Inflammatory macrophage (primary cell): Measurements from ENCODE around the gene PAH.

ENCODE experiments used
- DNase-seq, 2 donors: peaks; one replicate each; pipeline ENCODE4 v3.0.0-alpha.2; 2020 to 2022

PAH gene

DNA sequence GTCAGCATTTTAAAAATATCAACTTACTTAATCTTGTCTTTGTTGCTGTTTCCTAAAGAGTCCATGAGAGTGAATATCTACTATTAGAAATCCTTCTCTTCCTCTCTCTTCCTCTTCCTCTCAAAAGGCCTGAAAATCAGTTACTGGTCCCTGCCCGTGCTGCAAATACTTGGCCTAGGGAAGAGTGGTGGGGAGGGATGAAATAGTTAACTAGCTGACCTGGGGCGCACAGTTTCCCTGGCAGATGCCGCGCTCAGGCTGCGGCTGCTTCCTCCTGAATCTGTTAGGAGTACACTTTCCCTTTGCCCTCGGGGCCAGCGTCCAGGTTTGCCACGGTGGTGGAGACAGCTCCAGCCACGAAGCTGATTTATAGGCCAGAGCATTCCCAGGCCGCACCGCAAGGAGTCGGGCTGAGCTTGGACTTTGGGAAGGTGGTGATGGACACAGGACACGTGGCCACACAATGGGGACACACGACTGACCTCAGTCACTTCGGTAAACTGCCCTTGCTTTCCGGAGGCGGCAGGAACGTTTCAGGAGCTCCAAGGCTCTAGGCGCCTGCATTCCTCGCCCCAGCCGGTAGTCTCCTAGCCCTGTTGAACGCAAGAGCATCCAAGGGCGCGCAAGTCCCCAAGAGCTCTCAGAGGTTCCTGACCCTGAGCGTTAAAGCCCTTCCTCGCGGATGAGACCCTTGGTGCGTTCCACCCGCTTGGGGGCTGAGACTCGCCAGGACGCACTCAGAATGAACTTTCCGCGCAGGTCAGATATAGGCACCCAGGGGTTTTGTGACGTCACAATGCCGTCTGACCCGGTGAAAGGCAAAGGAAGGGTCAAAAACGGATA lies 33.3 kb upstream of the PAH start:
- DNase-seq = no peak

DNA sequence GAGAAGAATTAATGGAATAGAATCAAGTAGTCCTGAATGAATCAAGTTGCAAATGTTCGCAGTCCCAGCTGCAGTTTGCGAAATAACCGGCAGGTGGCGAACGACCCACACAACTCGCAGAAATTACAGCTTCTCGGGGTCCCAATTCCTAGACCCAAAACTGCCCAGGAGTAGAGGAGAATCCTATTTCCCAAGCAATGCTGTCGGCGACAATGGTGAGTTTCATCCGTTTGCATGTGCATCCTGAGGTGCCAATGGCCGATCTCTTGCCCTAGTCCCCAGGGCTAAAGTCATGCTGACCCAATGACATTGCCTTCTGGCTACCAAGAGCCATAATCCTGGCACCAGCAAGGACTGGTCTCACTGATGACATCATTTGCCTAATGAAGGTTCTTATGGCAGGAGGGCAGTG lies 31.9 kb upstream of the PAH start:
- peak; percentile 16 to 41 for DNase-seq

DNA sequence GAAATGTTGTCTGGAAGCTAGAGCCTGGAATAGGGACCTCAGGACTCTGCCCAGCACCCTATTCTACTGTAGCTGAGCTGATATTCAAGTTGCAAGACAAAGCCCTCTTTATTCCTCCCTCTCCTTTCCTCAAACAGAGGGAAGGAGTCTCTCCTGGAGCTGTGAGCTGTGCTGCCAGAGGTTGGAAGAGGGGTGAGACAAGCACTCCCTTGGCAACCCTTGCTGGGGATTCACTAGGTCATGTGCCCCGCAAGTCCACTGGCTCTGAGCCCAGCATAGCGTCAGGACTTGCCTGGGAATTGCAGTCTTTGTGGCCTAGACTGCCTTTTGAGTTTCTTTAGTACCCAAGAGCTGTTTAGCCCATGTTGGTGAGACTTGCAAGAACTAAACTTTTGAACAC lies 29.0 kb upstream of the PAH start:
- no peak for DNase-seq

DNA sequence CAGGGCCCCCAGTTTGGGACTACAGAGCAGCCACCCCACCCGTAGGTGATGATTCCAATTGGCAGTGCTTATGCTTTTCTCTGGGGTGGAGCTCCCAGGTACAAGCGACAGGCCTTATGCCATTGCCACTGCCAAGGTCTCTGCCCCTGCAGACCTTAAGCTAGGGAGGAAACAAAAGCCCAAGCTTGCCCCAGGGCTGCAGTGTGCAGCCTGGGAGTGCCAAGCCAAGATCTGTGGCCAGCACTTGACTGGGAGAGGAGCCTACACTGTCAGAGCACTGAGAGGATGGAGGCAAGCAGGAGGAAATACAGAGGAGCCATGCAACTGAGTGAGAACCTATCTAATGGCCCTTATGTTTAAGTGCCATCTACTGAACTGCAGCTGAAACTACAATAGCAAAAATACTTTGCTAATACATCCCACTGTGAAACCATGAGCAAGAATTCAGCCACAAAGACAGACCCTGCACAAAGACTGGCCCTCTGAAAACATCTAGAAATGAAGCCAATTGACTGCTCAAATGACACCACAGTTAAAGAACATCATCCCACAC lies 22.7 kb upstream of the PAH start:
- no peak for DNase-seq

DNA sequence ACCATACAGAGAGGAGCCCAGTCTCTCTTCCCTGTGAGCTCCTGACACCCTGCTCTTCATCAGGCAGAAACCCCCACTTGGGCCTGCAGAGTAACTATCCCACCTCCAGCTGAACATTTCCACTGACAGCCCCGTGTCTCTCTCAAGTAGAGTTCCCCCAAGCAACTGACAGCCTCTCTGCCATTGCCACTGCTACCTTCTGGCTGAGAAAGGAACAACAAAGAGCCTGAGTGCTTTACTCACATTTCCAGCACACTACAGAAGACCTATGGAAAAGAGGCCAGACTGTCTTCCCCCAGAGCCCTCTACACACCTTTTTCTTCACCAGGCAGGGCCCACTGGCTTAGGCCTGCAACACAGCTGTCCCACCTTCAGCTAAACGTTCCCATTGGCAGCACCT lies 22.0 kb upstream of the PAH start:
- no peak for DNase-seq

DNA sequence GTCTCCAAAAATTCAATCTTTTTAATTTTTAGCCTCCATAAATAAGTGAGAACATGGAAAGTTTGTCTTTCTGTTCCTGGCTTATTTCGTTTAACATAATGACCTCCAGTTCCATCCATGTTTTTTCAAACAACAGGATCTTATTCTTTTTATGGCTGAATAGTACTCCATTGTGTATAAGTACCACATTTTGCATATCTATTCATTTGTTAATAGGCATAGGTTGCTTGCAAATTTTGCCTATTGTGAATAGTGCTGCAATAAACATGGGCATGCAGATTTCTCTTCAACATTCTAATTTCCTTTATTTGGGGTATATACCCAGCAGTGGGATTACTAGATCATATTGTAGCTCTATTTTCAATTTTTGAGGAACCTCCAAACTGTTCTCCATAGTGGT lies 16.1 kb upstream of the PAH start:
- no peak for DNase-seq

DNA sequence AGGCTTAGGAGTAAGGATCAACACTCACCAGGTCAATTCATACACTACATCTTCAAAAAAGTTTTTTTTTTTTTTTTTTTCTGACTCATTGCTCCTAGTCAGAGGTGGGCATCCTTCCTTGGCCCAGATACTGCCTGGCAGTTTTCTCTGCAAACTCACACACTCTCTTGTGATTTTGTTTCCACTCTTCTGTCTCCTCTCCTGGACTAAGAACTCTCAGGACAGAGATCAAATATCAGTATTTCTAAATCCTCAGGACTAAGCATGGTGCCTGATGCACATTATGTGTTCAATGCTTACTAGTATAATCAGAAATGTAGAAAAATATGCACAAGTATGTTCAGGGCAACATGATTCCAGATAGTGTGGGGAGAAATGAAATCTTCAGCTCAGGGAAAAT lies 10.2 kb upstream of the PAH start:
- DNase-seq = no peak

DNA sequence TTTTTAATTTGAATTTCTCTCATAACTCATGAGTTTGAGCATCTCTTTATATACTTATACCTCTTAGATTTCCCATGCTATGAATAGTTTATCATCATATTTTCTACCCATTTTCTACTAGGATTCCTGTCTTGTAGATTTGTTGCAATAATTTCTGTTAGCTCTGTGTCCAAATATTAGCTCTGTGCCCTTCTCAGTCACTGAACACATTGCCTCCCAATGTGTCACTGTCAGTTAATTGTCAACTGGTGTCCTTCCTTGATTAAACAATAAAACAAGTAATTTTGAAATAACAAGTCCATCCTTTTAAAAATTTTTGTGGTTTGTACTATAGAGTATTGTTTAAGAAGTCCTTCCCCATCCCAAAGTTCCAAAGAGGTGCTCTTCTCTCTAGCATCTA lies 4.2 kb upstream of the PAH start:
- no peak for DNase-seq

DNA sequence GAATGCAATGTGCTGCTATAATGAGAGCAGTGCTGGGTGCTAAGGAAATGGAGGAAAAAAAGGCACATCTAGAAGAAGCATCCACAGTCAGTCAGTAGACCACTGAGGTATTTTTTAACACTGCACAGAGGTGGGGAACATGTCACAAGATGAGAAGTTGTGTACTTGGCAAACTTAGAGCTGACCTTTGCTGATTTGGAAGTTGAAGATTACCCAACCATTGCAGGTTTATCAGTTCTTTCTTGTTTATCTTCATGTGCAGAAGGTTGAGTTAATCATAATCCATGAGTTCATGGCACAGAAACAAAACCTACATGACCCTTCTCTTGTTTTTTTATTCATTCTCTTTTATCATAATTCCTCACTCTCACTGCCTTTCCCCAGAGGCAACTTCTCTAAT lies 3.2 kb upstream of the PAH start:
- no peak for DNase-seq

DNA sequence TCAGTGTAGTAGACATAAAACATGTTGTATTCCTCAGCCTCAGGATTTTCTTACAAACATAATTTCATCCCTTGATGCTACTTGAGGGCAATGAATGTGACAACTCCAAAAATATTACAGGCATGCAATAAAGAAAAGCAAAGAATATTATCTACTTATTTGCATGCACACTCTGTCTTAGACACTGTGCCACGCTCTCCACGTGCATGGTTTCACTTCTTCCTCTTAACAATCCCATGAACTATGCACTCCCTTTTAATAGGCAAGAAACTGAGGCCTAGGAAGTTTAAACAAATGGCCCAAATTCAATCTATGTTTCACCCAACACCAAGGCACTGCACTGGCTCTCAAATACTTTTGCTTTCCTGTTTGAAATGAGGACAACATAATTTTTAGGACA lies 1.8 kb upstream of the PAH start:
- DNase-seq = no peak

DNA sequence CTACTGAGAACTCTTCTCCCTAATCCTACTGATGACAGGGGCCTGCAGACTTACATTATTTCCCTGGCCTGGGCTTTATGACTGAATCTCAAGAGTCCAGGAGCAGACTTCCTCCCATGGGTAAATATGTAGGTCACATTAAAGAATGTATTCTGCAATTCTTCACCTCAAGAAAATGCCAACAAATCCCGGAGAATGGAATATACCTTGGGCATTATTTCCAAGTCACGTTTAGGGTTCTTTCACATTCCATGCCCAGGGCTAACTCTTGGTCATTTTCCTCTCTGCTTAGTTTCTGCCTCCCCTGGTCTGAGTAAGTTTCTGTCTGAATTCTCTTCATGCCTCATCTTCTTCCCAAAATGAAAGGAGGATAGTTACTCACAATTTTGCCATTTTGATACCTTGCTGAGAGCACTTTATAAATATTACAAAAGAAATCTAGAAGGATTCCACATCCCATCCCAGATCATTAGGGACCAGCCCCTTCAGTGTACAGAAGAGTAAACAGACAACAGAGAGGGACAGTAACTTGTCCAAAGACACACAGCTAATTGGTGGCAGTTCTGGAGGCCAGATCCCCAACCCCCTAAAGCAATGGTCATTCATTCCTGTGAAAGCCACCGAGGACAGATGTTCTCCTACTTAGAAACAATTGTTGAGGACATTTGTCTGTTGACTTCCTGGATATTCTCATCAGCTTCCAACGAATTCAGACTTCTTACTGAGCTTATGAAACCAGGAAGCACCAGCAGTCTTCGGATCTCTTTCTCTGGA lies 605 bp downstream of the PAH start:
- no peak for DNase-seq

DNA sequence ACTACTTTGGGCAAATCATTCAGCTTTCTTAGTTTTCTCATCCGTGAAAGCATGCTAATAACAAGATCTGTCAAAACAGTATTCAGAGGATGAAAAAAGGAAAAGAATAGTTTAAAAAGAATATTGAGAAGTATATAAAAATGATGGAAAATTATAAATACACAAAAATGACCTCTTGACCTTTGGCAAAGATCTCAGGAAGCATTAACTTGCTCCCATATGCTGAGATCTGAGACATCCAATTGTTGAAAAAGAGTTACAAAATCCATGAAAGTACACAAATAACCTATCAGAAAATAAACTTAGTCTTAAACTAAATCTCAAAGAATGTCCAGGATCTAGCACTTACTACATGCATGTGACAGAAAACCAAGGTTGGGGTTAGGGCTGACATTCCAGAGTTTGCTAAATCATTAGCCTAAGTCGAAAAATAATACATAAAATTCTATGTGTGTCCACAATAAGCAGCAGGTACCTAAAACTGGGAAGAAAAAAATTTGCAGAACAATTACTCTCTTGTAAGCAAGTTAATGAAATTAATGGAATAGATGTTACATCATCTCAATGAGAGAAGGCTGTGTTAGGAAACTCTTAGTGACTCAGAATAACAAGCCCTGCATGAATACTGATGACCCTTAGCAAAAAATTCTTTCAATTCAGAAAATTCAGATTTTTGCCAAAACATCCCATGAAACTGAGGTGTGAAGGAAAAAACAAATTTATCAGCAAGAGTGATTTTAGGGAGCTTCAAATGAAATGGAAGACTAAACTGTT lies 3.4 kb downstream of the PAH start:
- DNase-seq = no peak

DNA sequence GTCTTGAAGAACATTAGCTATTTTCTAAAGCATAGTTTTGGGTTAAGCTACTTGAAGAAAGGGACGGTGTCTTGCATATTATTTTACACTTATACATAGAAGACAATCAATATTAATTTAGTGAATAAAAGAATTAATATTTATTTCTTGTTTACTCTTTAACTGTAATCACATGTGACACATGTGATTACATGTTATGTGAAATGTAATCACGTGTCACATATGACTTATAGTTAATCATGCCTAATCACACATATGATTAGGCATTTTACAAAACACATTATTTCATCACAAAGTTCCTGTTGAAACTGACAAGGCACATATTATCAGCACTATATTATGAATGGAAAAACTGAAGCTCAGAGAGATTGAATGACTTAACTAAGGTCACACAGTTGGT lies 4.8 kb downstream of the PAH start:
- DNase-seq = no peak

DNA sequence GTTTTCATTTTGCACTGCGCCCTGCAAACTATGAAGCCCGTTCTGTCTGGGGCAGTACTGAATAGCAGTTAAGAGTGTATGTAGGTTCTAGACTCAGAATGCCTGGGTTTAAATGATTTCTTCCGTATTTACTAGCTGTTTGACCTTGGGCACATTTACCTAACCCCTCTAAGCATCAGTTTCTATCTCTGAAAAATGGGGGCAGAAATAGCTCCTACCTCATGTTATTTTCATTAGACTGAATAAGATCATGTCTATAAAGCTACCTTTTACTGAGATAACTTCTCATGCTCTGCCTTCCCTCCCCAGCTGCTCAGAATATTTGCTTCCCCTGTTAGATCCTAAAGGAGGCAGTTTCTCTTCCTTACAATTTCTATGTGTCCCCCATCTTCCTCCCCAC lies 5.7 kb downstream of the PAH start:
- no peak for DNase-seq

DNA sequence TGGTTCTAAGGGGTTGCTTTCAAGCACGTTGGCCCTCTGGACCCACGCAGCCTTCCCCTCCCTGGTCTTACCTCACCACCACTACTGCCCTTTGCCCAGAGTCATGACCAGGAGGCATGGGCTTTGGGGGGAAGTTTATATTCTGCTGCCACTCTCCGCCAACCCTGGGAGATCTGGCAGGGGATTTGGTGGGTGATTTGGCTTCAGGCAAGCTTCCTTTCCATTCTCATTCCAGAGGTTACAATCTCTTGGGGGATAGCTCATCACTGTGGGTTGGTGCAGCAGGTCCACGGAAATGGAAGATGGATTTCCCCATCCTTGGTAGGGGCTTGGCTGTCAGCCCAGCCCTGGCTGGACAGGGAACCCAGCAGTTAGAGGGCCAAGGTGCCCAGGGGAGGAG lies 6.3 kb downstream of the PAH start:
- no peak for DNase-seq

DNA sequence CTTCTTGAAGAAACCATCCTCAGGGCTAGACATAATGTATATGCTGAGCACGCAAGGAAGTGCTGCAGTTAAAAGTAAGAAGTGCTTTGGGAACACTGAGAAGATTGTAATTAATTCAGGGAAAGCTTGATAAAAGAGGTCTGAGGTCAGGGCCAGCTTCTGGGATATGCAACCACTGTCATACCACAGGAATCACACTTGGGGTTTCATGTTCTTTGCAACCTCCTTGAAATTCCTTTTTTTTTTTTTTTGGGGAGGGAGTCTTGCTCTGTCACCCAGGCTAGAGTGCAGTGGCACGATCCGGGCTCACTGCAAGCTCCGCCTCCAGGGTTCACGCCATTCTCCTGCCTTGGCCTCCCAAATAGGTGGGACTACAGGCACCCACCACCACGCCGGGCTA lies 6.9 kb downstream of the PAH start:
- DNase-seq = no peak

DNA sequence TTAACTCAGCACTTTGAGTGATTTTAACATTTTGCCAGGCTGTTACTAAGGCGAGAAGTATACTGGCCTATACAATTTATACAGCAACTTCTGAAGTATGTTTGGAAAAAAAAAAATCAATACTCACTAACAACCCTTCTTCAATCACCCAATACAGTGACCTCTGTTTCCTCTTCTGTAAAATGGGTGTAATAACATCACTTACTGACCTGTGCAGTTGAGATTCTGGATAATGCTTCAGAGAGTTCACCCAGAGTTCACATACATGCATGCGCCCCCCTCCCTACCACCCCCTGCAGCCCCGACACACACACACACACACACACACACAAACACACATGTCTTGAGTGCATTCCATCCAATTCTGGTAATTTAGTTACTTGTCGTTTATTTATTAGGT lies 9.1 kb downstream of the PAH start:
- no peak for DNase-seq

DNA sequence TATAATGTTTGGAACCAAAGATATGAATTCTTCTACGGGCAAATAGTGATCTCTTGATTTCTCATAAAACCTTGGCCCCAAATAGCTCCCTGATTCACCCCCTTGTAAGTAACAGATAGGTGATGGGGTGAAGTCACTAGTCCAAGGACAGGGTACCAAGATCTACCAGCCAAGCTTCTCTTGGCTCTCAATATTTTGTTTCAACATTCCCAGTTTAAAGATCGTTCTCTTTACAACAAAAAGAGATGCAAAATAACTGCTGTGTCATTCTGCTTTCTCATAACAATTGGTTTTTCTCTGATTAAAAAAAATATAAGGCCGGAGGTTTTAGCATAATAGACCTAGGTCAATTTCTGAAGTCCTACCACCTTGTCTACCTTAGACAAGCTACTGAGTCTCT lies 11.8 kb downstream of the PAH start:
- DNase-seq = no peak

DNA sequence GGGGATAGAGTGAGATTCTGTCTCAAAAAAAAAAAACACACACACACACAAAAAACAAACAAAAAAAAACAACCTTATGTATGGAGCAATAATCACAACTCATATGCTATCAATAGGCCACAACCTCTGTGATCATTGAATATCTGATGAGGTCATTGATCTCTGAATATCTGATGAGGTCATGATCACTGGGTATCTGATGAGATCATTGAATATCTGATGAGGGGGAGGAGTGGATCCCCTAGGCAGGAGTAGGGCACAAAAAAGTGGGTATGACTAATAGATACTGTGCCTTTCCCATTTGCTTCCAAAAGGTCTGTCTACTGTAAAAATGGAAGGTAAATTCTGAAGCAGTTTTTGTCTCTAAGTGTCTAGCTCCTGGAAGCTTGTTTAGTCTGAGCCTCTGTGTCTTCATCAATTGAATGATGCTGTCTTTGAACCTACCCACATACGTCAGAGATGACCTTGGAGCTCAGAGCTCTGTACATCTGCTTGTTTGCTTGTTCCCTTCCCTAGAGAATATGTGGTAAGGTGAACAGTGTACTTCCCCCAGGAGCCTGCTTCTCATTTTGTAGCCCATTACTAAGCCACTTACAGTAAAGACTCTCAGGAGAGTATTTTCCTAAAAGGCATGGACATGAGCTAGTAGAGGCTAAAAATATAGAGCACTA lies 13.6 kb downstream of the PAH start:
- DNase-seq = no peak

DNA sequence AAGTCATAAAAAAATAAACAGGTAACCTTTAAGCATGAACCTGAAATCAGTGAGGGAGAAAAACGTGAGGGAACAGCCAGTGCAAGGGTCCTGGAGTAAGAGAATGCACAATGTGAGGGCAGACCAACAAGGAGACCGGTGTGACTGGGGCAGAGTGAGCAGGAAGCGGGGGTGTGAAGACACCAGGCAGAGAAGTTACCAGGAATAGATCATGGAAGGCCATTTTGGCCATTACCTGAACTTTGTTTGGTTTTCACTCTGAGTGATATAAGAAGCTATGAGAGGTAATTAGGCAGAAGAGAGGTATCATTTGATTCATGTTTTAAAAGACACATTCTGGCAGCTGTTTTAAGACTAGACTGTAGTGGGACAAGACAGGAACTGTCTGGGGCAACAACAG lies 15.0 kb downstream of the PAH start:
- no peak for DNase-seq

DNA sequence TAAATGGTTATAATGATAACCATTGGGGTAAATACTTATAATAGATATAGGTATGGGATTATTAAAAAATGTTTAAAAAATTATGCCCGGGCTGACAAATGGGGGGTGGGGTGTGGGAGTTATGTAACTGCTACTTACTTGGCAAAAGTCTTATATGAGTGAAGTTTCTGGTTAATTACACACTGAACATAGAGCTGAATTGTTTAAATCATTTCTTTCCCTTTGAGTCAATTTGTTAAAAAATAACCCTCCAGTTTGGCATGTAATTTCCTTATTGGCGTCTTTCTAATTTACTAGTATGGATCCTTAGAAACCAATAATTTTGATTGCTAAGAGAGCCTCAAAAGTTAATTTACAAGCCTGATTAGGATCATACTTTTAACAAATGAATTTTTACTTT lies 16.7 kb downstream of the PAH start:
- no peak for DNase-seq

DNA sequence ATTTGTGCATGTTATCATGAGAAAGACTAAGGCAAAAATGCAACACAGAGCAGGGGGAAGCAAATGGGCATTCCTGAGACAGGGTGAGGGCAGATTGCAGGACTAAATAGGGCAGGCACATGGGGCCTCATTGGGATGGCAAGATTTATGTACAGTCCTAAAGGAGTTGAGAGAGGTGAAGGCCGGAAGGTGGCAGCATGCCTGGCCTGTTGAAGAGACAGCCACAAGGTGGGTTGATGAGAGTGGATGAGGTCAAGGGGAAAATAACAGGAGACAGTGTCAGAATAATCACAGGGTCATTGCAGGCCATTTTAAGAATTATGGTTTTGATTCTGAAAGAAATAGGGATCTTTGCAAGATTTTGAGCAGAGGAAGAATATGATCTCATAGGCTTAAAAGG lies 21.0 kb downstream of the PAH start:
- no peak for DNase-seq

DNA sequence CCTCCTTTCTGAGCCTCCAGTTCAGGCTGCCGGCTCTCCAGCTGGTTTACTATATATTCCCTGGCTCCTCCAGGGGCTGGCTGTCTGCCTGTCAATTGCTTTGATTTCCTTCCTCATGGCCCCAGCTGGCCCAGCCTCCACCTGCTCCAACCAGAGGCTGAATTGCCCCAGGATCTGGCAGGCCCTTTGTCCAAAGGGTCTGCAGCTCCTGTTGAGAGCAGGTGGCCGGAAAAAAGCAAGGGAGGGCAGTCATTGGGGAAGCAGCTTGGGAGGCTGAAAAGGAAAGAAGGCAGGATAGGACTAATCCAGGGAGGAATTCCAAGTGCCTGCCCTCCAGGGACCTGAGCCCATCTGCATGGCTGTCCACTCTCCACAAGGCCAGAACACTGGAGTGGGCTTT lies 25.3 kb downstream of the PAH start:
- DNase-seq = no peak
